SK-N-SH treated with all-trans-retinoic acid at 6 μM for 48 hours (cell line): Measurements from ENCODE around the gene PCDHB6.
"Not testable (repeated sequence)": the region's sequence is repeated elsewhere in the genome, so short reads cannot be mapped to it uniquely, and the experiment has no call there.

Experiments used
- ATAC-seq: fragments of 200-7000 bp; cut with Tn5 transposase; 3 replicates; pipeline ENCODE4 v1.9.1; 2020; ENCODE audit warnings: mild to moderate bottlenecking, moderate library complexity
- BACH2 ChIP-seq: fragments of 250-450 bp; sonication (Bioruptor Pico); IDR thresholded peaks from 2 replicates; pipeline ENCODE4 v1.9.0; 2021; ENCODE audit warnings: mild to moderate bottlenecking, borderline replicate concordance
- CSDC2 ChIP-seq: fragments of 250-450 bp; sonication (Bioruptor Pico); IDR thresholded peaks from 2 replicates; pipeline ENCODE4 v1.5.0; 2020; ENCODE audit warnings: mild to moderate bottlenecking, moderate library complexity
- ESRRG ChIP-seq: fragments of 250-450 bp; sonication (Bioruptor Pico); IDR thresholded peaks from 2 replicates; pipeline ENCODE4 v1.6.1; 2021; ENCODE audit warnings: mild to moderate bottlenecking
- ISL1 ChIP-seq: fragments of 250-450 bp; sonication (Bioruptor Pico); IDR thresholded peaks from 2 replicates; pipeline ENCODE4 v2.1.2; 2022; ENCODE audit warnings: mild to moderate bottlenecking, moderate library complexity
- OSR1 ChIP-seq: fragments of 250-450 bp; sonication (Bioruptor Pico); IDR thresholded peaks from 2 replicates; pipeline ENCODE4 v1.8.0; 2022; ENCODE audit warnings: moderate library complexity, mild to moderate bottlenecking, inconsistent platforms
- RARB ChIP-seq: fragments of 250-450 bp; sonication (Bioruptor Pico); IDR thresholded peaks from 2 replicates; pipeline ENCODE4 v1.8.0; 2021; ENCODE audit warnings: mild to moderate bottlenecking, moderate library complexity
- SNAI2 ChIP-seq: fragments of 250-450 bp; sonication (Bioruptor Pico); IDR thresholded peaks from 2 replicates; pipeline ENCODE4 v1.5.0; 2020; ENCODE audit warnings: mild to moderate bottlenecking, moderate library complexity
- TCF4 ChIP-seq: fragments of 250-450 bp; sonication (Bioruptor Pico); IDR thresholded peaks from 2 replicates; pipeline ENCODE4 v1.8.0; 2021; ENCODE audit warnings: mild to moderate bottlenecking, moderate library complexity, borderline replicate concordance
- TOX ChIP-seq: fragments of 250-450 bp; sonication (Bioruptor Pico); IDR thresholded peaks from 2 replicates; pipeline ENCODE4 v1.8.0; 2021; ENCODE audit warnings: mild to moderate bottlenecking, moderate library complexity, borderline replicate concordance
- ZC3H10 ChIP-seq: fragments of 250-450 bp; sonication (Bioruptor Pico); IDR thresholded peaks from 2 replicates; pipeline ENCODE4 v1.5.1; 2021; ENCODE audit warnings: mild to moderate bottlenecking, moderate library complexity
- ZFP3 ChIP-seq: fragments of 250-450 bp; sonication (Bioruptor Pico); IDR thresholded peaks from 2 replicates; pipeline ENCODE4 v1.5.0; 2020; ENCODE audit warnings: mild to moderate bottlenecking, moderate library complexity
- ZFP30 ChIP-seq: fragments of 450-650 bp; formaldehyde crosslinking; IDR thresholded peaks from 2 replicates; pipeline ENCODE4 v1.5.0; 2022; ENCODE audit warnings: mild to moderate bottlenecking, moderate library complexity
- ZNF565 ChIP-seq: fragments of 450-650 bp; formaldehyde crosslinking; conservative IDR thresholded peaks from 2 replicates; pipeline ENCODE4 v1.5.0; 2020; ENCODE audit warnings: low read depth, mild to moderate bottlenecking, moderate library complexity
- ZNF70 ChIP-seq: fragments of 450-650 bp; formaldehyde crosslinking; IDR thresholded peaks from 2 replicates; pipeline ENCODE4 v1.5.0; 2020; ENCODE audit warnings: mild to moderate bottlenecking, moderate library complexity
- ZNF8 ChIP-seq: fragments of 450-650 bp; formaldehyde crosslinking; IDR thresholded peaks from 2 replicates; pipeline ENCODE4 v1.5.0; 2020; ENCODE audit warnings: mild to moderate bottlenecking, moderate library complexity
- TF ChIP-seq, protein P1 (sequence below): fragments of 250-450 bp; sonication (Bioruptor Pico); IDR thresholded peaks from 2 replicates; pipeline ENCODE4 v1.5.0; 2020; ENCODE audit warnings: mild to moderate bottlenecking, moderate library complexity
- TF ChIP-seq, protein P2 (sequence below): fragments of 250-450 bp; sonication (Bioruptor Pico); IDR thresholded peaks from 2 replicates; pipeline ENCODE4 v1.8.0; 2020; ENCODE audit warnings: mild to moderate bottlenecking, moderate library complexity, borderline replicate concordance
- TF ChIP-seq, protein P3 (sequence below): fragments of 250-450 bp; sonication (Bioruptor Pico); IDR thresholded peaks from 2 replicates; pipeline ENCODE4 v1.5.1; 2021; ENCODE audit warnings: mild to moderate bottlenecking, moderate library complexity
- TF ChIP-seq, protein P4 (sequence below): fragments of 250-450 bp; sonication (Bioruptor Pico); IDR thresholded peaks from 2 replicates; pipeline ENCODE4 v1.5.1; 2020; ENCODE audit warnings: low read depth, mild to moderate bottlenecking, moderate library complexity

PCDHB6 gene

DNA sequence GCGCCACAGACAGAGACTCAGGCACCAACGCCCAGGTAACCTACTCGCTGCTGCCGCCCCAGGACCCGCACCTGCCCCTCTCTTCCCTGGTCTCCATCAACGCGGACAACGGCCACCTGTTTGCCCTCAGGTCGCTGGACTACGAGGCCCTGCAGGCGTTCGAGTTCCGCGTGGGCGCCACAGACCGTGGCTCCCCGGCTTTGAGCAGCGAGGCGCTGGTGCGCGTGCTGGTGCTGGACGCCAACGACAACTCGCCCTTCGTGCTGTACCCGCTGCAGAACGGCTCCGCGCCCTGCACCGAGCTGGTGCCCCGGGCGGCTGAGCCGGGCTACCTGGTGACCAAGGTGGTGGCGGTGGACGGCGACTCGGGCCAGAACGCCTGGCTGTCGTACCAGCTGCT is 47.8 kb upstream of the PCDHB6 start:
- ATAC-seq, result not testable (repeated sequence)

DNA sequence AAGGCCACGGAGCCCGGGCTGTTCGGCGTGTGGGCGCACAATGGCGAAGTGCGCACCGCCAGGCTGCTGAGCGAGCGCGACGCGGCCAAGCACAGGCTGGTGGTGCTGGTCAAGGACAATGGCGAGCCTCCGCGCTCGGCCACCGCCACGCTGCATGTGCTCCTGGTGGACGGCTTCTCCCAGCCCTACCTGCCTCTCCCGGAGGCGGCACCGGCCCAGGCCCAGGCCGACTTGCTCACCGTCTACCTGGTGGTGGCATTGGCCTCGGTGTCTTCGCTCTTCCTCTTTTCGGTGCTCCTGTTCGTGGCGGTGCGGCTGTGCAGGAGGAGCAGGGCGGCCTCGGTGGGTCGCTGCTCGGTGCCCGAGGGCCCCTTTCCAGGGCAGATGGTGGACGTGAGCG is 47.4 kb upstream of the PCDHB6 start:
- ATAC-seq, result not testable (repeated sequence)

DNA sequence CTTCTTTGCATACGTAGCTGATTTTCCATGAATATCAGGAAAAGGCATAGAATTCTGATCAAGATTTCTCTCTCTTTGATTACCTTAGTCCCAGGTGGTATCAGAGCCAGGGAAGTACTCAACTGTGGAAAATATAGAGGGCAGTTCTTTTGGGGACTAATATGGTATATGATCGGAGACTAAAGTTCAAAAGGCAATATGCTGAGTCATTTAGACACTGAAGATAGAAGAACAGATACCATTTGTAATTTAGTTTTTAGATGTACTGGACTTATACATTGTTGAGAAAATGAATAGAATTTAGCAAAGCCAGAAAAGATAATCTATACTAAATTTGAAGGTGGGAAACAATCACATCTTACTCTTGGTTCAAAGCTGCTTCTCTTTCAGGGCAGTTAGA is 44.5 kb upstream of the PCDHB6 start:
- no peak for ATAC-seq
- TF ChIP-seq ZC3H10 (CRISPR knock-in tag) (no peak), TCF4 (no peak)

DNA sequence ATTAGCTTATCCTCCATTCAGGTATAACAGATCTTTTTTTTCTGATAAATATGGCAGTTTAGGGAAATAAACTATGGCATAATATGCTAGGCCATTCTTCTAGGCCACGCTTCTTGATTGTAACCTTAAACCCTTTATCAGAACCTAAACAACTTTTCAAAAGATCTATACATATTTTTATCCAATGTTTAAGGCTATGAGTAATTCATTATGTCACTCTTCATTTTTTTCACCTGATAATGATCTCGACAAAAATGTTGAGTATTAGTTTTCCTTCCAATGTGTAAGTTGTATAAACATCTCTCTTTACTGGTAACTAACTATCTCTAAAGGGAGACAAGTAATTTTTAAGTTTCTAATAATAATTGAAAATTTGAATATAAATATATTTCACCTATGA is 30.6 kb upstream of the PCDHB6 start:
- ATAC-seq, result no peak
- no peak for TF ChIP-seq SNAI2 (CRISPR knock-in tag)
- no peak for TF ChIP-seq TOX (CRISPR knock-in tag)
- no peak for TF ChIP-seq ZFP3
- TF ChIP-seq, protein P1, sequence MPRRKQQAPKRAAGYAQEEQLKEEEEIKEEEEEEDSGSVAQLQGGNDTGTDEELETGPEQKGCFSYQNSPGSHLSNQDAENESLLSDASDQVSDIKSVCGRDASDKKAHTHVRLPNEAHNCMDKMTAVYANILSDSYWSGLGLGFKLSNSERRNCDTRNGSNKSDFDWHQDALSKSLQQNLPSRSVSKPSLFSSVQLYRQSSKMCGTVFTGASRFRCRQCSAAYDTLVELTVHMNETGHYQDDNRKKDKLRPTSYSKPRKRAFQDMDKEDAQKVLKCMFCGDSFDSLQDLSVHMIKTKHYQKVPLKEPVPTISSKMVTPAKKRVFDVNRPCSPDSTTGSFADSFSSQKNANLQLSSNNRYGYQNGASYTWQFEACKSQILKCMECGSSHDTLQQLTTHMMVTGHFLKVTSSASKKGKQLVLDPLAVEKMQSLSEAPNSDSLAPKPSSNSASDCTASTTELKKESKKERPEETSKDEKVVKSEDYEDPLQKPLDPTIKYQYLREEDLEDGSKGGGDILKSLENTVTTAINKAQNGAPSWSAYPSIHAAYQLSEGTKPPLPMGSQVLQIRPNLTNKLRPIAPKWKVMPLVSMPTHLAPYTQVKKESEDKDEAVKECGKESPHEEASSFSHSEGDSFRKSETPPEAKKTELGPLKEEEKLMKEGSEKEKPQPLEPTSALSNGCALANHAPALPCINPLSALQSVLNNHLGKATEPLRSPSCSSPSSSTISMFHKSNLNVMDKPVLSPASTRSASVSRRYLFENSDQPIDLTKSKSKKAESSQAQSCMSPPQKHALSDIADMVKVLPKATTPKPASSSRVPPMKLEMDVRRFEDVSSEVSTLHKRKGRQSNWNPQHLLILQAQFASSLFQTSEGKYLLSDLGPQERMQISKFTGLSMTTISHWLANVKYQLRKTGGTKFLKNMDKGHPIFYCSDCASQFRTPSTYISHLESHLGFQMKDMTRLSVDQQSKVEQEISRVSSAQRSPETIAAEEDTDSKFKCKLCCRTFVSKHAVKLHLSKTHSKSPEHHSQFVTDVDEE (CRISPR knock-in tag), result no peak
- no peak for TF ChIP-seq TCF4
- TF ChIP-seq ZNF565 (CRISPR knock-in tag), result no peak
- TF ChIP-seq OSR1, result no peak
- TF ChIP-seq, protein P2, sequence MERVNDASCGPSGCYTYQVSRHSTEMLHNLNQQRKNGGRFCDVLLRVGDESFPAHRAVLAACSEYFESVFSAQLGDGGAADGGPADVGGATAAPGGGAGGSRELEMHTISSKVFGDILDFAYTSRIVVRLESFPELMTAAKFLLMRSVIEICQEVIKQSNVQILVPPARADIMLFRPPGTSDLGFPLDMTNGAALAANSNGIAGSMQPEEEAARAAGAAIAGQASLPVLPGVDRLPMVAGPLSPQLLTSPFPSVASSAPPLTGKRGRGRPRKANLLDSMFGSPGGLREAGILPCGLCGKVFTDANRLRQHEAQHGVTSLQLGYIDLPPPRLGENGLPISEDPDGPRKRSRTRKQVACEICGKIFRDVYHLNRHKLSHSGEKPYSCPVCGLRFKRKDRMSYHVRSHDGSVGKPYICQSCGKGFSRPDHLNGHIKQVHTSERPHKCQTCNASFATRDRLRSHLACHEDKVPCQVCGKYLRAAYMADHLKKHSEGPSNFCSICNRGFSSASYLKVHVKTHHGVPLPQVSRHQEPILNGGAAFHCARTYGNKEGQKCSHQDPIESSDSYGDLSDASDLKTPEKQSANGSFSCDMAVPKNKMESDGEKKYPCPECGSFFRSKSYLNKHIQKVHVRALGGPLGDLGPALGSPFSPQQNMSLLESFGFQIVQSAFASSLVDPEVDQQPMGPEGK (CRISPR knock-in tag), result no peak
- TF ChIP-seq ESRRG (CRISPR knock-in tag), result no peak
- no peak for TF ChIP-seq RARB
- TF ChIP-seq ZNF8, result no peak

DNA sequence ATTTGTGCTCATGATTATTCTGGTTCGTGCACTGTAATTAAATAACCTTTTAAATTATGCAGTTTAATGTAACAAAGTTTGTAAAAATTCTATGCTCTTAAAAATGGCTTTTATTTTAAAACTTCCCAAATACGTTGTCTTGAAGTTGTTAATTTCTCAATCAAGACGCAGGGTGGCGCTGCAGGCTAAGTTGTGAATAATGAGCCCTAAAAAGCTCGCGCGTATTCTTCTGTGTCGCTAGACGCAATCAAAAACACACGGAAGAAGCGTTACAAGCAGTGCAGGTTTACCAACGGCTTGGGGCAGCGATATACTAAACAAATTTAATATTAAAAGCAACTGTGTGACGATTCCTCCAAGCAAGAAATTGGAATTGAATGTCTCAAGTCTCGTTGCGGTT is 28.3 kb upstream of the PCDHB6 start, which contains the start of gene PCDHB4:
Gene PCDHB4 (plus strand): TSS at position 256 of the 400 bp plus-strand sequence. CDS start 181 bp downstream, outside the sequence.
- no peak for ATAC-seq
- TF ChIP-seq ZNF70 (no peak), ZFP3 (no peak), ZFP30 (CRISPR knock-in tag) (no peak), RARB (no peak), ISL1 (CRISPR knock-in tag) (no peak), BACH2 (no peak), CSDC2 (CRISPR knock-in tag) (no peak)
- TF ChIP-seq, protein P3, sequence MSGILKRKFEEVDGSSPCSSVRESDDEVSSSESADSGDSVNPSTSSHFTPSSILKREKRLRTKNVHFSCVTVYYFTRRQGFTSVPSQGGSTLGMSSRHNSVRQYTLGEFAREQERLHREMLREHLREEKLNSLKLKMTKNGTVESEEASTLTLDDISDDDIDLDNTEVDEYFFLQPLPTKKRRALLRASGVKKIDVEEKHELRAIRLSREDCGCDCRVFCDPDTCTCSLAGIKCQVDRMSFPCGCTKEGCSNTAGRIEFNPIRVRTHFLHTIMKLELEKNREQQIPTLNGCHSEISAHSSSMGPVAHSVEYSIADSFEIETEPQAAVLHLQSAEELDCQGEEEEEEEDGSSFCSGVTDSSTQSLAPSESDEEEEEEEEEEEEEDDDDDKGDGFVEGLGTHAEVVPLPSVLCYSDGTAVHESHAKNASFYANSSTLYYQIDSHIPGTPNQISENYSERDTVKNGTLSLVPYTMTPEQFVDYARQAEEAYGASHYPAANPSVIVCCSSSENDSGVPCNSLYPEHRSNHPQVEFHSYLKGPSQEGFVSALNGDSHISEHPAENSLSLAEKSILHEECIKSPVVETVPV (CRISPR knock-in tag), result no peak
- TF ChIP-seq, protein P1 (CRISPR knock-in tag), result no peak
- TF ChIP-seq, protein P4, sequence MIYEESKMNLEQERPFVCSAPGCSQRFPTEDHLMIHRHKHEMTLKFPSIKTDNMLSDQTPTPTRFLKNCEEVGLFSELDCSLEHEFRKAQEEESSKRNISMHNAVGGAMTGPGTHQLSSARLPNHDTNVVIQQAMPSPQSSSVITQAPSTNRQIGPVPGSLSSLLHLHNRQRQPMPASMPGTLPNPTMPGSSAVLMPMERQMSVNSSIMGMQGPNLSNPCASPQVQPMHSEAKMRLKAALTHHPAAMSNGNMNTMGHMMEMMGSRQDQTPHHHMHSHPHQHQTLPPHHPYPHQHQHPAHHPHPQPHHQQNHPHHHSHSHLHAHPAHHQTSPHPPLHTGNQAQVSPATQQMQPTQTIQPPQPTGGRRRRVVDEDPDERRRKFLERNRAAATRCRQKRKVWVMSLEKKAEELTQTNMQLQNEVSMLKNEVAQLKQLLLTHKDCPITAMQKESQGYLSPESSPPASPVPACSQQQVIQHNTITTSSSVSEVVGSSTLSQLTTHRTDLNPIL (CRISPR knock-in tag), result no peak
